ENCODE results near the gene DCUN1D2. TPM values are rescaled to one million over a fixed set of nuclear protein-coding genes. Genes with fewer than 3 reads are reported as not detected.

The DCUN1D2 gene
- total RNA-seq, 2 donors from 2014 or later: 35.8 to 44.7 TPM

GRCh38 chr13:113536461-113537110 is 46.1 kb upstream of the DCUN1D2 start:
- Mint-ChIP-seq H3K27me3 (ENCODE audit: insufficient read depth) (no peaks in the 10 kb centered on the region), H3K4me1 (no peaks in the 10 kb centered on the region), H3K4me3 (no peak overlapping the region), H3K9me3 (no peaks in the 10 kb centered on the region), H3K27ac (no peak overlapping the region), H3K36me3 (ENCODE audit: low read depth) (peaks cover 74% of the 10 kb centered on the region)
- H3K27me3 ChIP-seq (ENCODE audit: control insufficient read depth, insufficient read depth, low read length, poor library complexity, severe bottlenecking): no peaks in the 10 kb centered on the region
- H3K36me3 ChIP-seq (ENCODE audit: control insufficient read depth, insufficient read depth, low read length): peaks cover 24% of the 10 kb centered on the region
- TF ChIP-seq CTCF (conservative IDR thresholded peaks at IDR 0.05): no peak
- H3K4me1 ChIP-seq (ENCODE audit: control insufficient read depth, insufficient read depth, low read length): no peaks in the 10 kb centered on the region
- 95 to 96% methylated on average over 12 to 17 of the region's 18 CpGs for whole genome bisulfite sequencing, 2 experiments (ENCODE audit: insufficient coverage in 1 of 2, insufficient read length in 1 of 2)
- no peak overlapping the region for H3K9ac ChIP-seq (ENCODE audit: extremely low read depth, low read length, poor library complexity, severe bottlenecking)
- no peaks in the 10 kb centered on the region for H3K9me3 ChIP-seq (ENCODE audit: control insufficient read depth, low read length)
- no peak for DNase-seq
- H3K4me3 ChIP-seq (ENCODE audit: low read length): no peak overlapping the region
- no peak overlapping the region for H3K27ac ChIP-seq (ENCODE audit: low read depth, low read length)

GRCh38 chr13:113535381-113535781 is 44.9 kb upstream of the DCUN1D2 start:
- TF ChIP-seq CTCF (conservative IDR thresholded peaks at IDR 0.05): no peak
- Mint-ChIP-seq H3K27ac (no peak overlapping the region), H3K4me1 (no peaks in the 10 kb centered on the region), H3K4me3 (no peak overlapping the region), H3K36me3 (ENCODE audit: low read depth) (peaks cover 69% of the 10 kb centered on the region), H3K27me3 (ENCODE audit: insufficient read depth) (no peaks in the 10 kb centered on the region), H3K9me3 (no peaks in the 10 kb centered on the region)
- no peaks in the 10 kb centered on the region for H3K9me3 ChIP-seq (ENCODE audit: control insufficient read depth, low read length)
- H3K36me3 ChIP-seq (ENCODE audit: control insufficient read depth, insufficient read depth, low read length): peaks cover 30% of the 10 kb centered on the region
- no peak overlapping the region for H3K27ac ChIP-seq (ENCODE audit: low read depth, low read length)
- H3K4me3 ChIP-seq (ENCODE audit: low read length): no peak overlapping the region
- no peak overlapping the region for H3K9ac ChIP-seq (ENCODE audit: extremely low read depth, low read length, poor library complexity, severe bottlenecking)
- no peaks in the 10 kb centered on the region for H3K27me3 ChIP-seq (ENCODE audit: control insufficient read depth, insufficient read depth, low read length, poor library complexity, severe bottlenecking)
- DNase-seq: no peak
- H3K4me1 ChIP-seq (ENCODE audit: control insufficient read depth, insufficient read depth, low read length): no peaks in the 10 kb centered on the region
- WGBS, 2 experiments (ENCODE audit: insufficient coverage in 1 of 2, insufficient read length in 1 of 2): 94 to 97% methylated on average over 13 of the region's 13 CpGs

GRCh38 chr13:113534236-113534860 is 43.8 kb upstream of the DCUN1D2 start:
- no peaks in the 10 kb centered on the region for H3K27me3 ChIP-seq (ENCODE audit: control insufficient read depth, insufficient read depth, low read length, poor library complexity, severe bottlenecking)
- no peaks in the 10 kb centered on the region for H3K9me3 Mint-ChIP-seq
- no peak overlapping the region for H3K27ac ChIP-seq (ENCODE audit: low read depth, low read length)
- DNase-seq: no peak
- no peak overlapping the region for H3K4me3 ChIP-seq (ENCODE audit: low read length)
- peaks cover 38% of the 10 kb centered on the region for H3K36me3 ChIP-seq (ENCODE audit: control insufficient read depth, insufficient read depth, low read length)
- no peaks in the 10 kb centered on the region for H3K4me1 ChIP-seq (ENCODE audit: control insufficient read depth, insufficient read depth, low read length)
- peaks cover 69% of the 10 kb centered on the region for H3K36me3 Mint-ChIP-seq (ENCODE audit: low read depth)
- H3K4me1 Mint-ChIP-seq: no peaks in the 10 kb centered on the region
- 96 to 97% methylated on average over 5 to 11 of the region's 12 CpGs for WGBS, 2 experiments (ENCODE audit: insufficient coverage in 1 of 2, insufficient read length in 1 of 2)
- H3K9me3 ChIP-seq (ENCODE audit: control insufficient read depth, low read length): no peaks in the 10 kb centered on the region
- no peak overlapping the region for H3K9ac ChIP-seq (ENCODE audit: extremely low read depth, low read length, poor library complexity, severe bottlenecking)
- no peak for TF ChIP-seq CTCF (conservative IDR thresholded peaks at IDR 0.05)
- no peaks in the 10 kb centered on the region for H3K27me3 Mint-ChIP-seq (ENCODE audit: insufficient read depth)
- H3K4me3 Mint-ChIP-seq: no peak overlapping the region
- H3K27ac Mint-ChIP-seq: no peak overlapping the region
